ENCODE results near the gene AGO4. TPM values are rescaled to one million over a fixed set of nuclear protein-coding genes. Genes with fewer than 3 reads are reported as not detected.

Gene AGO4
- total RNA-seq, 1 experiment from 2014 or later: 12.8 TPM

DNA sequence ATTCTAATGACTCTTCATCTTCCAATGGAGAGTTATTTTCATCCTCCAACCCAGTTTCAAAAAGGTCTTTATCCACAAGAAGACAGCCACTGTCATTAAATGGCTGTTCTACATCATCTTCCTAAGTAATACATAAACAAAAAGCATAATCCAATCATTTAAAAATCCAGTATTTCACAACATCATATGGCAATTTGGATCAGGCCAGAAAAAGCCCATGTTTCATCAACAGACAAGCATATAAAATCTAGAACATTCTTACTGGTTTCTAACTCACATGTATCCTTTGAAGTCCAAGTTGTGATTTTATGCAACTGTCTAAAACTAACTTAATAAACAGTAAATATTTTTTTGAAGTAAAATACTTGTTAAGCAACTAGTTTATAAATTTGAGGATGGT, 44.6 kb upstream of the AGO4 start:
- Histone ChIP-seq H2BK12ac (ENCODE audit: insufficient read length, low read depth, low read length) (no peak overlapping the region), H3K9me3 (ENCODE audit: control insufficient read depth, low read depth, low read length) (no peaks in the 10 kb centered on the region), H3K27ac (ENCODE audit: insufficient read length, low read depth, low read length) (no peak overlapping the region), H3K4me2 (ENCODE audit: insufficient read depth, insufficient read length, low read length) (no peak overlapping the region), H4K91ac (ENCODE audit: insufficient read length, low read depth, low read length) (no peak overlapping the region), H2BK5ac (ENCODE audit: insufficient read length, low read length) (no peak overlapping the region), H3K4ac (ENCODE audit: low read depth, low read length) (no peak overlapping the region), H3K79me1 (ENCODE audit: insufficient read depth, low read depth, low read length, poor library complexity, severe bottlenecking) (no peaks in the 10 kb centered on the region), H3K79me2 (ENCODE audit: insufficient read depth, low read length) (no peaks in the 10 kb centered on the region; the same call in 1 of the 2 replicates), H3K14ac (ENCODE audit: insufficient read depth, low read length) (no peak overlapping the region), H3K18ac (ENCODE audit: insufficient read length, low read depth, low read length) (no peak overlapping the region), H3K4me1 (ENCODE audit: insufficient read depth, low read length) (no peaks in the 10 kb centered on the region), H2AFZ (ENCODE audit: low read length) (no peak overlapping the region), H2BK15ac (ENCODE audit: low read depth, low read length) (no peak overlapping the region), H3K23ac (ENCODE audit: insufficient read length, low read depth, low read length) (no peak overlapping the region), H2AK5ac (ENCODE audit: insufficient read length, low read length) (no peak overlapping the region), H3K56ac (ENCODE audit: insufficient read length, low read depth, low read length) (no peak overlapping the region), H3K23me2 (ENCODE audit: insufficient read length, low read depth, low read length, poor library complexity, severe bottlenecking) (no peaks in the 10 kb centered on the region), H4K20me1 (ENCODE audit: control insufficient read depth, insufficient read depth, insufficient read length) (no peaks in the 10 kb centered on the region), H2BK20ac (ENCODE audit: low read depth, low read length, poor library complexity, severe bottlenecking) (no peak overlapping the region), H3K9ac (ENCODE audit: extremely low read depth, insufficient read length, low read length) (no peak overlapping the region), H2BK120ac (ENCODE audit: low read depth, low read length, poor library complexity, severe bottlenecking) (no peak overlapping the region), H3K27me3 (ENCODE audit: insufficient read depth, low read length) (no peaks in the 10 kb centered on the region), H4K5ac (ENCODE audit: insufficient read length, low read depth, low read length) (no peak overlapping the region), H3T11ph (ENCODE audit: low read length) (no peak overlapping the region), H4K8ac (replicated peaks; ENCODE audit: insufficient read length, low read depth, low read length) (no peak overlapping the region)
- DNase-seq: no peak
- Mint-ChIP-seq H3K4me1 (peaks cover 0 to 2% of the 10 kb centered on the region in 2 experiments; a peak in 1 of 4 replicates), H3K27me3 (ENCODE audit: low read depth) (no peaks in the 10 kb centered on the region), H3K4me3 (no peak overlapping the region), H3K27ac (peak overlapping the region in 2 of 3 experiments; percentile 13 to 26; a peak in 1 of 7 replicates), H3K36me3 (ENCODE audit: insufficient read depth in 1 of 3, low read depth in 3 of 3) (peaks cover 21 to 67% (median 62%) of the 10 kb centered on the region in 3 experiments; a peak in 6 of 7 replicates), H3K9me3 (no peaks in the 10 kb centered on the region)
- TF ChIP-seq, protein P1, sequence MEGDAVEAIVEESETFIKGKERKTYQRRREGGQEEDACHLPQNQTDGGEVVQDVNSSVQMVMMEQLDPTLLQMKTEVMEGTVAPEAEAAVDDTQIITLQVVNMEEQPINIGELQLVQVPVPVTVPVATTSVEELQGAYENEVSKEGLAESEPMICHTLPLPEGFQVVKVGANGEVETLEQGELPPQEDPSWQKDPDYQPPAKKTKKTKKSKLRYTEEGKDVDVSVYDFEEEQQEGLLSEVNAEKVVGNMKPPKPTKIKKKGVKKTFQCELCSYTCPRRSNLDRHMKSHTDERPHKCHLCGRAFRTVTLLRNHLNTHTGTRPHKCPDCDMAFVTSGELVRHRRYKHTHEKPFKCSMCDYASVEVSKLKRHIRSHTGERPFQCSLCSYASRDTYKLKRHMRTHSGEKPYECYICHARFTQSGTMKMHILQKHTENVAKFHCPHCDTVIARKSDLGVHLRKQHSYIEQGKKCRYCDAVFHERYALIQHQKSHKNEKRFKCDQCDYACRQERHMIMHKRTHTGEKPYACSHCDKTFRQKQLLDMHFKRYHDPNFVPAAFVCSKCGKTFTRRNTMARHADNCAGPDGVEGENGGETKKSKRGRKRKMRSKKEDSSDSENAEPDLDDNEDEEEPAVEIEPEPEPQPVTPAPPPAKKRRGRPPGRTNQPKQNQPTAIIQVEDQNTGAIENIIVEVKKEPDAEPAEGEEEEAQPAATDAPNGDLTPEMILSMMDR (conservative IDR thresholded peaks at IDR 0.05): no peak

All from H9 (cell line).